ENCODE results near the gene CCDC9B.

CCDC9B gene

GRCh38 chr15:40345867-40346578 is 5.3 kb upstream of the CCDC9B start:
- DNase-seq (ENCODE audit: low read depth in 3 of 3), result no peak

DNA sequence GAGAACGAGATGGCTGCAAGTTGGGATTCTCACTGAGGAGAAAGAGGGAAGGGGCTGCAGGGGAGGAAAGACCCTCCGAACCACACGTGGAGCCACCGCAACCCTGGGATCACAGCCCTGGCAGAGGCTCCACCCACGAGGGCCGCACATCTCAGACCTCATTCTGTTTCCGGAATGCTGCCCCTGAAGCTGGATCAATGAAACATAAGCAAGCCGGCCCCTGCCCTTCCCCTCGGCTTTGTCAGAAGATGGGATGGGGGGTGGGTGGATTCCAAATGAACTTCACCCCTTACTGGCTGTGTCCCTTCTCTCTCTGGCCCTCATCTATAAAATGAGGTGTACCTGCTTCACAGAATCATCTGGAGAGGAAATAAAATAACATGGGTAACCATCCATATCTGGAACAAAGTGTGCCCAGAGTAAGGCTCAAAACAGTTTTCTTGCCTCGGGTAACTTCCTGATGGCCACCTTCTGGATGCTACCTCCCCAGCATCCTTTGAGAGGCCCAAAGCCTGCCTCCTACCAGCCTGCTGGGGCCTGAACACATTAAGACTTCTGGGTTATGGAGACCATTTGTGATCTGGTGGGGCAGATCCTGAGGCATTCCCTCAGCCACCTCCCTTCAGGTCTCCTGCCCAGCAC is 4.6 kb upstream of the CCDC9B start:
- no peak for DNase-seq (ENCODE audit: low read depth in 3 of 3)

DNA sequence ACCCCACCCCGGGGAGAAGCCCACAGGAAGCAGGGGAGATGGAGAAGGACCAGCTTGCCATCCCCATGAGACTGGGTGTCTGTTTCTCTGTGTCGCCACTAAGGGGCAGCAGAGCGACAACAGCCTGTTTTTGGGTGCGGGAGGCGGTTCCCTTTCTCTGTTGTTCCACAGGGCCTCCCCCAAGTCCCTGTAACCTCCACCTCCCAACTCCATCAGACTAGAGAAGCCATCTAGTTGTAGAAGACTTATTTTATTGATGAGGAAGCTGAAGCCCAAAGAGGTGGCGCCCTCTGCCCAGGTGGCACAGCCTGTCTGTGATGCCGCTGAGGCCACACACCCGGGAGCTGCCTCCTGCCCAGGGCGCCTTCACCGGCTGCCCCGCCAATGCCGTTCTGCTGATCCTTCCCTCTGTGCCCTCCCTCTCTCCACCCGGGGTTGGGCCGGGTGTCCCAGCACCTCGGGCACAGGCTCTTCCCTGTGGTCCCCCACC is 3.9 kb upstream of the CCDC9B start:
- DNase-seq (ENCODE audit: low read depth in 3 of 3), result peak; percentile 47 to 64 (median 53)

DNA sequence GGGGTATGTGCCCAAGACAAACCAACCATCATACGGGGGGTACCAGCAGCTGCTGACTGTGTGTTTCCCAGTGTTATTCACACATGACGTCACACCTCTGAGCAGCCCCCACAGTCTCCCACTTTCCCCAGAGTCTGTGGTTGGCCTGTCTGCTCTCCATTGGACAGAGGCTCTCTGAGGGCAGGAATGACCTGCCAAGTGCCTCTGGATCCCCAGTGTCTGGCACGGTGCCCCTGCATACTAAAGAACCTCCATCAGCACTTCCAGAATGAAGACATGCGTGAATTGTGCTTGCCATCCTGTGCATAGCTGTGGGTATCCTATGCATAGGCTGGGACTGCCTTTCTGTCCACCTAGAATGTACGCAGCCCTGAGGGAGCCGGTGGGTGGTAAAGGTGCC is 3.5 kb upstream of the CCDC9B start:
- no peak for DNase-seq (ENCODE audit: low read depth in 3 of 3)

- DNase-seq (ENCODE audit: low read depth in 3 of 3), result no peak
Measured at GRCh38 chr15:40343512-40343911, 2.8 kb upstream of the CCDC9B start.

DNA sequence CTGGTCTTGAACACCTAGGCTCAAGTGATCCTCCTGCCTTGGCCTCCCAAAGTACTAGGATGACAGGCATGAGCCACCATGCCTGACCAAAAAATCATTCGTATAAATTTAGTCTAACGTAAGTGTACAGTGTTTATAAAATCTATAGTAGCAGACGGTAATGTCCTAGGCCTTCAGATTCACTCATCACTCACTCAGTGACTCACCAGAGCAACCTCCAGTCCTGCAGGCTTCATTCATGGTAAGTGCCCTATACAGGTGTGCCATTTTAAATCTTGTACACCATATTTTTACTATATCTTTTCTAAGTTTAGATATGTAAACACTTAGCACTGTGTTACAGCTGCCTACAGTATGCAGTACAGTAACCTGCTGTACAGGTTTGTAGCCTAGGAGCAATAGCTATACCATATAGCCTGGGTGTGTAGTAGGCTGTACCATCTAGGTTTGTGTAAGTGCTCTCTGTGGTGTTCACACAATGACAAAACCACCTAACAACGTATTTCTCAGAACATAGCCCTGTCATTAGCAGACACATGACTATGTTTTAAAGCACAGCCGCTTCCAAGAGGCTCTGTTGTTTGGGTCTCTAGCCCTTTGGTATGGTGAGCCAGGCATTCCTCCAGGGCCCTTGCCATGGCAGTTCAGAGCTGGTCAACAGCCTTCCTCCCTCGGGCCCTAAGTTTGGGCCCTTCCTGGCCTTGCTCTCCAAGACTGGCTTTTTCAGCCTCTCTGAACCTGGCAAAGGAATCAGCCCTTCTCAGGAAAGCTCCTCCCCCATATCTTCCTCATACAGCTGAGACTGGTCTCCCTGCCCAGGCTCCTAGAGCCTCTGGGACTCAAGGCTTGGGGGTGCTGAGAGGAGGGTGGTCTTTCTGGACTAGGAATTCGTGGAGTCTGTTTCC is 1.9 kb upstream of the CCDC9B start:
- no peak for DNase-seq (ENCODE audit: low read depth in 3 of 3)

- DNase-seq (ENCODE audit: low read depth in 3 of 3), result no peak
Measured at GRCh38 chr15:40340038-40340739, 550 bp downstream of the CCDC9B start.

DNA sequence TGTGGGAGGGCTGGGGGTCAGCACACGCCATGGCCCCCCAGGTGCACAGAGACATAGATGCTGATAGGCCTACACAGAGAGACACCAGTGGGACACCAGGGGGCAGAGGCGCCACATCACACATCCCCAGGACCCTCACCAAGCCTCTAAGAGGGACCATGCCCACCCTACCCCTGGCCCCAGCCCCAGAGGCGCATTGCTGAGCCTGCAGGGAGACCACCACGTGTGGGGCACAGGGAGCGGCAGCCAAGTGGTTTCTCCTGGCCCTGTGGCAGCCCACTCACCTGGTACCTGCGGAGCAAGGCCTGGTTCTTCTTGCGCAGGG is 1.2 kb downstream of the CCDC9B start:
- DNase-seq (ENCODE audit: low read depth in 3 of 3), result no peak

GRCh38 chr15:40338921-40339620 is 1.7 kb downstream of the CCDC9B start:
- DNase-seq (ENCODE audit: low read depth in 3 of 3), result no peak

DNA sequence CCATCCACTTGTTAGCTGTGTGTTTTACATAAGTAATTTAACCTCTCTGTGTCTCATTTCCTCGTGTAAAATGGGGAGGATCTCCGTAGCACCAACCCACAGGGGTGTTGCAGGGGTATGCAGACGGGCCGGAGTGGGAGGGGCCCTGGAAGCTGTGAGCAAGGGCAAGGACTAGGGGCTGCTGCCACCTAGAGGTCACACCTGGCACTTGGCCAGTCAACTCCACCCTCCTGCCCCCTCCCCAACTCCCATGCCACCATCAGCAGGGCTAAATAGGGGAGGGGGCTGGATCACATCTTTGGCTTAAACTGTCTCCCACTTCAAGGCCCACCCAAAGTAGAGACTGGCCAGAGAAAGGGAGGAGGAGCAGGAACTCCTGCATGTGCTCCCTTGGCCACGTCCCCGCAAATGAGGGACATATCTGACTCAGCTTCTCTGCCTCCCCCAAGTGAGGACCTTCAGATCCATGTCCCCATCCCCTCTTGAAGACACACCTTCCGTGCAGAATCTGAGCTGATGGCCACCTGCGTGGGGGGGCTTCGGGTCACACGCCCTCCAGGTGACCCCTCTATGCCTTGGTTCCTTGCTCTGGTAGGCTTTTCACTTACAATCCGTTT is 2.6 kb downstream of the CCDC9B start:
- peak; percentile 51 to 77 (median 53) for DNase-seq (ENCODE audit: low read depth in 3 of 3)

GRCh38 chr15:40337597-40337996 is 3.1 kb downstream of the CCDC9B start:
- DNase-seq (ENCODE audit: low read depth in 3 of 3), result no peak

DNA sequence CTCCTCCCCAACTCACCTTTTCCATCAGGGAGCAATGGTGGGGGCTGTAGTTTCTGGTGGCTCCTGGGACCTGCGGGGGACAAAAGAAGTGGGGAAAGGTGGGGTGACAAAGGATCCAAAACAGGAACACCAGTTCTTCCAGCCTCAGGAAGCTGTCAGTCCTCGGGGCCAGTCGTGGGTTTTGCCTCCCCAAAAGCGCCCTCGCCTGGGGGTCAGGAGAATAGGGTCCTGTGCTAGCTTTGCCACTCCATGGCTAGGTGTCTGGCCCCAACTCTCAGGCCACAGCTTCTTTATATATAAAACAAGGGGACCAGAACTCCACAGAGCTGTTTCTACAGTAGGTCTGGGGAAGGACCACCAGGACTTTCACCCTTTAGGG is 4.0 kb downstream of the CCDC9B start:
- no peak for DNase-seq (ENCODE audit: low read depth in 3 of 3)

DNA sequence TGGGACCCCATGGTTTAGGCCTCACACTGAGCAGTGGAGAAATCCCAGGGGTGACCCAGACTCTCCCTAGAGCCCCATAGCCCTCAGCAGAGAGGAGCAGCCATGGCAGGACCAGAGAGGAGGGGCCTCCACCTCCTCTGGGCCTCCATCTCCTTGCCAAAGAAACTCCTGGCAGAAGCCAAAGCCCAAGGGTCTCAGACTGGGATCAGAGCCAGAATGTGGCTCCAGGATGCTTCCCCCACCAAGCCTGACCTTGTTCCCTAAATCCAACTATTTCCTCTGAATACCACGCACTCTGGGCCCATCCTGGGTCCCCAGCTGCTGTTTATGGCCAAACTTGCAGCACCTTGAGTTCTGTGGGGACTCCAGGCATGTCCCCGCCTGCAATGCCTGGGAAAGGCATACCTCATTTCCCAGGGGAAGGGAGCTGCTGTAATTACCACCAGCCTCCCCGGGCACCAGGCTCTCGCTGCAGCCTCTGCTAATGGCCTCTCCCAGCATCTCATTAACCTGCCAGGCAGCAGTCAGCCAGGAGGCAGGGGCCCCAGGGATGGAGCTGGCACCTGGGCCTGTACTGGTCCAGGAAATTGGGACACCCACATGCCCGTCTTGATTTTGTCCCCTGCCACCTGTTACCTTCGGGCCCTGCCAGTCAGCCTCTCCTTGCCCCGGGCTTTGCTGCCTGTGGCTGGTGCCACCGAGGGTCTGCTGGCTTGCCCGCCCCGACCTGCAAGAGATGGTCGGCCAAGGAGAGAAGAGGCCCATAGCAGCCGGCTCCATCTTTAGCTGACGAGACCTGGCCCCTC is 4.6 kb downstream of the CCDC9B start:
- DNase-seq (ENCODE audit: low read depth in 3 of 3), result no peak

- no peak for DNase-seq (ENCODE audit: low read depth in 3 of 3)
Measured at GRCh38 chr15:40334941-40335795, 5.6 kb downstream of the CCDC9B start.

GRCh38 chr15:40334541-40334940 is 6.2 kb downstream of the CCDC9B start:
- no peak for DNase-seq (ENCODE audit: low read depth in 3 of 3)

GRCh38 chr15:40333922-40334492 is 6.7 kb downstream of the CCDC9B start:
- DNase-seq (ENCODE audit: low read depth in 3 of 3), result peak in 1 of 3 experiments; percentile 30

- DNase-seq (ENCODE audit: low read depth in 3 of 3), result no peak
Measured at GRCh38 chr15:40332113-40332781, 8.5 kb downstream of the CCDC9B start.

DNA sequence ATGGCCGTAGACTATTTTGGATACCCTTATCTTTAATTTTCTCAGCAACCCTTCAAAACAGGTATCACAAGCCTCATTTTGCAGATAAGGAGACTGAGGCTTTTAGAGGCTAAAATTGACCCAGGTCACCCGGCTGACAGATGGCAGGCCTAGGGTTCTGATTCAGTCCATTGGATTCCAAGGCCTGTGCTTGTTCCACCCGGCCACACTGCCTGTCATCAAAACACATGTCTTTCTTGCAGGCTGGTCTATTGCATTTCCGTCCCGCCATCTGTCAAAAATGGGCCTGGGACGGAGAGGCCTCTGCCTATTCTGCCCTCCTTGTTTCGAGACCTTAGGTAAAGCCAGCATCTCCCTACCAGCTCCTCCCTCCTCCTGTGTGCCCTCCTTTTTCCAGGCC is 9.1 kb downstream of the CCDC9B start:
- DNase-seq (ENCODE audit: low read depth in 3 of 3), result no peak

Data from stimulated activated CD4-positive, alpha-beta T cell treated with anti-CD3 and anti-CD28 coated beads, TNF-alpha, amount 100 ng/mL, for 24 hours (primary cell).